ENCODE results near the gene USB1.

USB1 gene

DNA sequence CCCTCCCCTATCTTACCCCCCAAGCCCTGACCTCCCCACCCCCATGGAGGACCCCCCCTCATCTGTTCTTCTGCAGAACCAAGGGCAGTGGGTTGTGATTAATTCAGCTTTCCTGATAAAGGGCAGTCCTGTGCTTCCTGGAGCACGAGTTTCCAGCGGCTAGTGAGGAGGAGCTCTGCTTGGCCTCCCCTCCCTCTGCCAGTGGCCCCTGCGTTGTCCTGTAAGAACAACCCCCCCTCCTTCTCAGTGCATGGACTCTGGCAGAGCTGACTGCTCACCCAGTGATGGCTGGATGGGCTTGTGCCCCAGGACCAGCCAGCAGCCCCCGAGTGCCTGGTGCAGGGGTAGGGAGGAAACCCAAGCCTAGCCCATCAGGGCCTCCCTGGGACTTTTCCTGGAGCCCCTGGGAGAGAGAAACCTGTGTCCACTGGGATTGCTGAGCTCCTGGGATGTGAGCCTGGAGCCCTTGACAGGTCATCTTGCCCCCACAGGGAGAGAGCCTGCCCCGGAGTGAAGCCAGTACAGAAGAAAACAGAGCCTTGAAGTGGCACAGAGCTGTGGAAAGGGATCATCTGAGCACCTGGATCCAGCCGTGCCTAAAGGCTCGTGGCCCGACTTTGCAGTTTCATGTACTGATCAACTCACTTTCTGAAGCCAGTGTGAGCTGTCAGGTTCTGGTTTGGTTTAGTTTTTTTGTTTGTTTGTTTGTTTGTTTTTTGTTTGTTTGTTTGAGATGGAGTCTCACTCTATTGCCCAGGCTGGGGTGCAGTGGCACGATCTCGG, 50.8 kb downstream of the USB1 start:
- no peak for DNase-seq

DNA sequence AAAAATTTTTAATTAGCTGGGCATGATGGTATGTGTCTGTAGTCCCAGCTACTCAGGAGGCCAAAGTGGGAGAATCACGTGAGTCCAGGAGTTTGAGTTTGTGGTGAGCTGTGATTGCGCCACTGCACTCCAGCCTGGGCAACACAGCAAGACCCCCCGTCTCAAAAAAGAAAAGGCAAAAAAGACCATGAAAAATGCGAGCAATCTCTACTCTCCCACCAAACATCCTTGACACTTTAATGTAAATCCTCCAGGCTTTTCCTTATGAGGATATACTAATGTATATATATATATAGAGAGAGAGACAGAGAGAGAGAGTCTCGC, 52.4 kb downstream of the USB1 start:
- DNase-seq: no peak

DNA sequence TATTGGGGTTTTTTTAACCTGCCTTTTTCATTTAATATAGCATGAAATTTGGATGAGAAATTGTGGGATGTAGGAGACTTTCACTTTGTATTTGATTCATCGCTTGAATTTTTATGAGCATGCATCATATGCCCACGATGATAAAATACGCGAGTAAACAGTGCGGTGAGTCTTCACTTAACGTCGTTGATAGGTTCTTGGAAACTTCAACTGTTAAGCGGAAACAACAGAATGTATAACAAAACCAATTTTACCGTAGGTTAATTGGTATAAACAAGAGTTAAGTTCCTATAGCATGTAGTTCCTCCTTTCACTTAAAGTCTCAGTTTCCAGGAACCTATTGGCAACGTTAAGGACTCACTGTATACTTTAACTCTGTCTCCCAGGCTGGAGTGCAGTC, 53.1 kb downstream of the USB1 start:
- DNase-seq: no peak

DNA sequence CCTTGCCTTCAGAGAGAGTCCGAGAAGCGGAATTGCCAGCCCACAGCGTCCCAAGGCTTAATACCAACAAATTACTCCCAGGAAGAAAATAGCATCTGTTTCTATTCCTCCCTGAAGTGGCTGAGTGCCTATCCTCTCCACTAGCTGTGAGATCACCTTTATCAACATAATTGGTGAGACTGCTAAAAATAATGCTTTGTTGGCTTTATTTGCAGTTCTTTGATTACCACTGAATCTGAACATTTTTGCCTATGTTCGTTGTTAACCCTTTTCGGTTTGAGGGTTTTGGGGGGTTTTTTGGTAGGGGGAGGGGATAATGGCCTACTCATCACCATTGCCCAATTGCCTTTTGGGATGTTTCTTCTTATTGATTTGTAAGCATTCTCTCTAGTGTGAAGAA, 55.4 kb downstream of the USB1 start:
- no peak for DNase-seq

DNA sequence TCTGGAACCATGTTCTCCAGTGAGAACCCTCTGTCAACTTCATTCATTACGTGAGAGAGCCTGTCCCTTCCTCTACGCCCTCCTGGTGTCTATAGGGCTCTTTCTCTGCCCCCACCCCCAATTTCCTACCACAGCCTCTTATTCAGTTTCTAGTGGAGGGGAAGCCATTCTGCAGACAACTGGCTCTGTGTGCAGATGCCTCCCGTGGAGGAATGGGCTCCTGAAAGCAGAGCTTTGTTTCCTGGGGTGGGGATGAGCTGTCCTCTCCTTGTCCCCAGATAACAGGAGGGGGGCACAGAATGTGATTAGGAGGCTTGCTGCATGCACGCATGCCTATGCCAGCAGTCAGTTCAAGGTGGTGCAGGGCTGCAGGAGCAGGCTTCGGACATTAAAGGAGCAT, 55.9 kb downstream of the USB1 start:
- DNase-seq: no peak

DNA sequence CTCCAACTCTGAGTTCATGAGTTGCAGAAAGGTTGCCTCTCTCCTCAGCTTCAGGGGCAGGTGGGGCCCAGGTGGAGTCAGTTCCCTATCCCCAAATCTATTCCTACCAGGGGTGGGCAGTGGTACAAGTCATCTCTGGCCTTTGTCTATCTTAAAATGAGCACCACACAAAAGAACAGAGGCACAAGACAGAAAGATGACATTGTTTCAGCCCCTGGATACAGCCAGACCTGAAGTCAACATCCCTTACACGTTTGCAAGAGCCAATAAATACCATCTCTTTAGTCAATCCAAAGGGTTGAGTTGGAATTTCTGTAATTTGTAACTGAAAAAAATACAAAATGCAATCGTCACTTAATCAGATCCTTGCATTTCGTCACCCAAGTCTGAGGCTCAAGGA, 56.6 kb downstream of the USB1 start:
- no peak for DNase-seq

DNA sequence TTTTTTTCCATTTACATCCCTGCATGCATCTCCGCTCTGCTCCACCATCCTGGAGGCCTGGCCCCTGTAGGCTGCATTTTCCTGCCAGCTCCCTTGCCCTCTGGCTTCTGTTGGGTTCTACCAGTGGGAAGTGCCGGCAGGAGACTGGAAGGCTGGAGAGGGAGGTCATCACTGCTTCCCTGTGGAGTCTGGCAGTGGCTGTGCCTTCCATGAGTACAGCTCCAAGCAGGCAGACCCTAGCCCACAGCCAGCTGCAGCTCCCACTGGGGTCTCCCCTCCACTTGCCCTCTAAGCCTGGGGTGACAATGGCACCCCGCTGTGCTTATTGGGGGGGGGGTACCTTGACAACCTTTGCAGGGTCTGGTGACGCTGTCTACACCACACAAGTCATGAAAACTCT, 61.6 kb downstream of the USB1 start:
- no peak for DNase-seq

DNA sequence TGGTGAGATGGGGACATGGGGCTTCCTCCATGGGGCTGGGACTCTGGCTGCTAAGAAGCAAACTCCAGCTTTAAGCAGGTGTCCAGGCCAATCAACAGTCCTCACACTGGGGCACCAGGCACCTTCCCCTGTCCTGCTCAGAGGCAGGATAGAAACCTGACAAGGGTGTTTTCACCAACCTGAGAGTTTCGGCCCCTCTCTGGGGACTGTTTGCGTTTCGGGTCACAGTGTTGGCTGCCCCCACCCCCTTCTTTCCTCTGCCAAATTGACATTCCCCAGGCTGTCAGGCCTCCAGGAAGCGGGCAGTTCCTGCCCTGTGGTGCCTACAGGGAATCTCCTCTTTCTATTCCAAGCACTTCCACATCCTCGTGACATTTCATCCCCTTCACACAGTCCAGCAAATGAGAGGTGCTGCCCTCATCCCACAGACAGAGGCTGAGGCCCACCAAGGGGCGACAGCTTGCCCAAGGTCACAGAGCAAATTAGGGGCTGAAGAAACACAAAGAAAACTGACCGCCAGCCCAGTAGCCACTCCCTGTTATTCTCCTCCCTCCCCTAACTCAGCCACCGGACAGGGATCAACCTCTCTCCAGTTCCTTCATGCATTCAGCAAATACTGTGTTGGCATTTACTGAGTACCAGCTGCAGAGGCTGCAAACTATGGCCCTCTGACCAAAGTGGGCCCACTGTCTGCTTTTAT, 62.3 kb downstream of the USB1 start:
- DNase-seq: no peak

DNA sequence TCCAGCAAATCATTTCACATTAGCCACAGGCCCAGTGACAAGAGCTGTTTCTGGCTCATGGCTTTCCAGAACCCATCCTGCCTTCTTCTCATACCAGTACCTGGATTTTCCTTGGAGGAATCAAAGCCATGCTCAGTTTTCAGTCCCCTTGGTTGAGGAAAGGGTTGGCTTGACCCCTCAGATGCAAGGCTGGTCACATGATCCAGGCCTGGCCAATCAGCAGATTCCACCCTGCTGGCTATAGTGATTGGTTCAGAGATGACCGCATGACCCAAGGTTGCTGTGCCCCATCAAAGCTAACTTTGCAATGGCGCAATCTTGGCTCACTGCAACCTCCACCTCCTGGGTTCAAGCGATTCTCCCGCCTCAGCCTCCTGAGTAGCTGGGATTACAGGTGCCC, 69.4 kb downstream of the USB1 start:
- no peak for DNase-seq
